Gastroesophageal sphincter (tissue), 4 donors: Measurements from ENCODE around the gene ARNT2. TPM values are rescaled to one million over a fixed set of nuclear protein-coding genes. Genes with fewer than 3 reads are reported as not detected.

Experiments used
- ATAC-seq: fragments of 150-250 bp; one replicate; pipeline ENCODE4 v1.9.1; 2016; ENCODE audit warnings: mild to moderate bottlenecking, moderate library complexity
- H3K27ac ChIP-seq, 4 donors: fragments of 200-600 bp; sonication (generic) in 3 of 4; 1 replicate in 3 of 4; 2 replicates in 1 of 4; pipeline ENCODE4 v1.5.1; 2016 to 2019
- H3K27me3 ChIP-seq: fragments of 200-600 bp; sonication (generic); one replicate; pipeline ENCODE4 v1.5.1; 2019
- H3K36me3 ChIP-seq, 2 donors: fragments of 200-600 bp; sonication (generic); one replicate each; pipeline ENCODE4 v1.5.1; 2019; ENCODE audit warnings: control low read depth in 1 of 2
- H3K4me1 ChIP-seq, 3 donors: fragments of 200-600 bp; sonication (generic); 1 replicate in 2 of 3; 2 replicates in 1 of 3; pipeline ENCODE4 v1.5.1; 2016 to 2019; ENCODE audit warnings: control low read depth in 2 of 3
- H3K4me3 ChIP-seq, 2 donors: fragments of 200-600 bp; sonication (generic); one replicate each; pipeline ENCODE4 v1.5.1; 2019; ENCODE audit warnings: mild to moderate bottlenecking in 1 of 2, moderate library complexity in 1 of 2
- H3K9me3 ChIP-seq, 3 donors: fragments of 200-600 bp; sonication (generic); one replicate each; pipeline ENCODE4 v1.5.1; 2017 to 2019; ENCODE audit warnings: control low read depth in 2 of 3
- CTCF ChIP-seq, 4 experiments: fragments of 200-600 bp in 2 of 4; fragments of 450-650 bp in 2 of 4; sonication (generic) in 1 of 4; IDR thresholded peaks; one replicate each; pipeline ENCODE4 v1.5.1; 2017 to 2019; ENCODE audit warnings: antibody characterized with exemption in 4 of 4, mild to moderate bottlenecking in 2 of 4, moderate library complexity in 2 of 4
- EP300 ChIP-seq: sonication (generic); formaldehyde crosslinking; IDR thresholded peaks from one replicate; pipeline ENCODE4 v1.6.1; 2017; ENCODE audit warnings: antibody characterized with exemption, mild to moderate bottlenecking
- POLR2A ChIP-seq, 2 donors: fragments of 450-650 bp; IDR thresholded peaks; one replicate each; pipeline ENCODE4 v1.6.1; 2017; ENCODE audit warnings: antibody characterized with exemption in 2 of 2, mild to moderate bottlenecking in 2 of 2, moderate library complexity in 1 of 2
- POLR2AphosphoS5 ChIP-seq: sonication (generic); formaldehyde crosslinking; IDR thresholded peaks from one replicate; pipeline ENCODE4 v1.6.1; 2017; ENCODE audit warnings: antibody characterized with exemption
- WGBS, 2 donors: methylation state at CpG; one replicate each; pipeline ENCODE4 v1.1.5; 2018; ENCODE audit warnings: low coverage in 1 of 2; 5-methylcytosine and 5-hydroxymethylcytosine counted together
- total RNA-seq, 4 donors: library from RNA; depleted of rRNA; stranded (reverse); fragments of >200 nt; gene quantifications; one replicate each; pipeline ENCODE4 v1.1.0, GENCODE V29; 2016

Gene ARNT2
- total RNA-seq, 4 donors from 2014 or later = 6.7 to 11.6 (median 9.4) TPM

GRCh38 chr15:80545078-80545477, 140.9 kb downstream of the ARNT2 start:
- no peak overlapping the region for H3K4me3 ChIP-seq

GRCh38 chr15:80547264-80547663, 143.1 kb downstream of the ARNT2 start:
- Histone ChIP-seq H3K36me3 (peaks cover 0 to 5% of the 10 kb centered on the region in 2 donors), H3K9me3 (peaks cover 0 to 6% (median 0%) of the 10 kb centered on the region in 3 donors), H3K27ac (no peak overlapping the region), H3K4me3 (no peak overlapping the region), H3K4me1 (no peaks in the 10 kb centered on the region), H3K27me3 (no peaks in the 10 kb centered on the region)
- no peak for ATAC-seq
- WGBS, 2 donors = 58 to 63% methylated on average over 2 of the region's 2 CpGs
- TF ChIP-seq EP300 = no peak
- no peak for TF ChIP-seq POLR2AphosphoS5

More at GRCh38 chr15:80545078-80545477, 140.9 kb downstream of the ARNT2 start:
- peaks cover 0 to 6% (median 0%) of the 10 kb centered on the region in 3 donors for H3K9me3 ChIP-seq
- no peak overlapping the region for H3K27ac ChIP-seq
- no peaks in the 10 kb centered on the region for H3K27me3 ChIP-seq
- no peaks in the 10 kb centered on the region for H3K4me1 ChIP-seq
- TF ChIP-seq CTCF (IDR thresholded peaks at IDR 0.05) = no peak
- no peak for TF ChIP-seq POLR2A (IDR thresholded peaks at IDR 0.05)
- no peak for TF ChIP-seq EP300
- no peak for TF ChIP-seq POLR2AphosphoS5
- ATAC-seq = no peak
- H3K36me3 ChIP-seq = no peaks in the 10 kb centered on the region

DNA sequence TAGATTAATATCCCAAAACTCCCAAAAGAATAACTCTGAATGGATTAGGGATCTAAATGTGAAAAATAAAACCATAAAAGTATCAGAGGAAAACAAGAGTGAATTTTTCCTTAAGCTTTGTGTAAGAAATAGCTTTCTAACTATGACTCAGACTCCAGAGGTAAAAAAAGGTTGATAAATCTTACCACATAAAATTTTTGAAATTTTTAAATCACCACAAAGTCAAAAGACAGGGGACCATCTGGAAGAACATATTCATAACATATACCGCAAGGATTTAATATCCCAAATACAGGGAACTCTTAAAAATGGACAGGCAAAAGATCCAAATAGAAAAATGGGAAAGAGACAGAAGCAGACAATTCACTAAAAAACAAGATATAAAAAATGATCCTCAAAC, 145.0 kb downstream of the ARNT2 start:
- Histone ChIP-seq H3K36me3 (peaks cover 0 to 9% of the 10 kb centered on the region in 2 donors), H3K27ac (no peak overlapping the region), H3K9me3 (peaks cover 0 to 2% (median 0%) of the 10 kb centered on the region in 3 donors), H3K4me3 (no peak overlapping the region), H3K4me1 (no peaks in the 10 kb centered on the region), H3K27me3 (no peaks in the 10 kb centered on the region)
- ATAC-seq = no peak
- no peak for TF ChIP-seq EP300
- no peak for TF ChIP-seq POLR2A (IDR thresholded peaks at IDR 0.05)
- TF ChIP-seq POLR2AphosphoS5 = no peak
- WGBS, 2 donors = 93 to 100% methylated on average over 1 of the region's 1 CpG

- no peak for ATAC-seq
- TF ChIP-seq CTCF (IDR thresholded peaks at IDR 0.05) (no peak), EP300 (no peak), POLR2A (IDR thresholded peaks at IDR 0.05) (no peak), POLR2AphosphoS5 (no peak)
- Histone ChIP-seq H3K27ac (no peak overlapping the region), H3K27me3 (no peaks in the 10 kb centered on the region), H3K36me3 (peaks cover 0 to 9% of the 10 kb centered on the region in 2 donors), H3K4me3 (no peak overlapping the region), H3K4me1 (no peaks in the 10 kb centered on the region), H3K9me3 (no peaks in the 10 kb centered on the region)
- 67% methylated on average over 3 of the region's 3 CpGs; no CpG with 5 or more reads in 1 of the 2 donors for WGBS, 2 donors
Observed at GRCh38 chr15:80549654-80550053, 145.5 kb downstream of the ARNT2 start.

- no peak overlapping the region for H3K27ac ChIP-seq
Observed at GRCh38 chr15:80550219-80550907, 146.2 kb downstream of the ARNT2 start.

More at GRCh38 chr15:80550219-80550907, 146.2 kb downstream of the ARNT2 start:
- Histone ChIP-seq H3K27me3 (no peaks in the 10 kb centered on the region), H3K4me3 (no peak overlapping the region), H3K9me3 (no peaks in the 10 kb centered on the region), H3K4me1 (no peaks in the 10 kb centered on the region), H3K36me3 (peaks cover 0 to 15% of the 10 kb centered on the region in 2 donors)
- ATAC-seq = no peak
- 31 to 46% methylated on average over 4 to 5 of the region's 5 CpGs for WGBS, 2 donors
- TF ChIP-seq EP300 = no peak
- TF ChIP-seq POLR2AphosphoS5 = no peak
- TF ChIP-seq POLR2A (IDR thresholded peaks at IDR 0.05) = no peak
- no peak for TF ChIP-seq CTCF (IDR thresholded peaks at IDR 0.05)
